ENCODE data around the gene ESR2.
"Not testable (repeated sequence)": the region's sequence is repeated elsewhere in the genome, so short reads cannot be mapped to it uniquely, and the experiment has no call there.

Gene ESR2

GRCh38 chr14:64123241-64123822, 170.8 kb downstream of the ESR2 start:
- DNase-seq, result no peak

- no peak for DNase-seq
Observed at GRCh38 chr14:64119980-64120379, 174.2 kb downstream of the ESR2 start.

- DNase-seq, result no peak
Observed at GRCh38 chr14:64119500-64119899, 174.7 kb downstream of the ESR2 start.

DNA sequence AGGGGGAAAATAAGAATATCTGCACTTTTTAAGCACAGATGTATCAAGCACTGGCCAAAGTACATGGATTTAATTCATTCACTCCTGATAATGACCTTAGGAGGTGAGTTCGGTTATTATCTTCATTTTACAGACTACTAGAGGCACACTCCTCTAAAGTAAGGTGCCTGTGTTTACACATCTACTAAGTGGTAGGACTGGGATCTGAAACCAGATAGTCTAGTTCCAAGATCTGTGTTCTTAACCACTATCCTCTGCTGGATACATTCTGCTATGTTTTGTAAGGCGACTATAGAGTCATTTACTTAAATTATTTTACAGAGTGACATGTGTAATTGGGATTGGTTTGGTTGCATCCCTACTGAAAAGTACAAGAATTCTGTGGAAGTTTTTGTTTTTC, 175.3 kb downstream of the ESR2 start:
- no peak for DNase-seq

- DNase-seq, result not testable (repeated sequence)
Observed at GRCh38 chr14:64118403-64118742, 175.8 kb downstream of the ESR2 start.

- DNase-seq, result no peak
Observed at GRCh38 chr14:64117671-64118402, 176.3 kb downstream of the ESR2 start.

DNA sequence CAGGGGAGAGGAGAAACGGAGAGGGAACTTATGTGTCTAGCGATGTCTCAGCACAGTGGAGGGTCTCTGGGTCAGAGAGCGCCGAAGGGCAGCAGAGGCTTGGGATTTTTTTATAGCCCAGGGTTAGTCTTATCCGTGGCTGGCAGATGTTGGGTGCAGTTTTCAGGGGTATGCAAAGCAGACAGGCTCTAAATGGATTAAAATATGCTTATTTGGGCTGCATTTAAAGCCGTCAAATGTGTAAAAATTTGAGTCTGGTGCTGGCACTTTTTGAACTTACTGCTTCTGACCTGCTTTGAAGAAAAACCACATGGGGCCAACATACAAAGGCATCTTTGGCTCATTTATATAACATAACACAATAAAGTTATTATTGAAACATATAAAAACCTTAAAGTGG, 178.8 kb downstream of the ESR2 start:
- no peak for DNase-seq

DNA sequence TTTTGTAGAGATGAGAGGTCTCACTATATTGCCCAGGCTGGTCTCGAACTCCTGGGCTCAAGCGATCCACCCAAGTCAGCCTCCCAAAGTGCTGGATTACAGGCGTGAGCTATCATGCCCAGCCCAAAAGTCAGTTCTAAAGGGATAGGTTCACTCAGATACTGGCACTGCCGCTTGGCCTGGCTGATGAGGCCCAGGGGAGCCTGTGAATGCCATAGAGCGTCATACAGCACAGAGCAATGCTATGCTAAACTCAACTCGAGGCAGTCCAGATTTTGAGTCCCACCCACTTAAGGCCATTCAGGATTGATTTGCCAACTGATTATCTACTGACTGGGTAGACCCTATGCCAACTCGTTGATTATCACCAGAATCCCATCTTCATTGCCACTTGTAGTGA, 179.4 kb downstream of the ESR2 start:
- DNase-seq, result no peak

DNA sequence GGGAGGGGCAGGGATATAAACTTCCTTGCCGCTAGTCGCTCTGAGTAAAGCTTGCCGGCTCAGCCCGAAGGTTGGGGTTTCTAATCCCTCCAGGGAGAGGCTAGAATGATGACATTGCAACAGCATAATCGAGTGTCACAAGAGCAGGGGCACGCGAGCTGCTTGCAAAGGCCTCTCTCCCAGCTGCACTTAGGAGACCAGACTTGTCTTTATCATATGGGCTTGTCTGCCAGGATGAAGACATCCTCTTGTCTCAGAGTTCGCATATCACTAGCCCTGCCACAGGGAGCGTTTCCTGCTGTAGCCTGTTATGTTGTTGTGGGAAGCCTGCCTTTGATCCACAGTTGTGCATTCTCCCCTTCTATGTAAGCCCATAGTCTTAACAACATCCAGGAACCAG, 180.0 kb downstream of the ESR2 start:
- no peak for DNase-seq

DNA sequence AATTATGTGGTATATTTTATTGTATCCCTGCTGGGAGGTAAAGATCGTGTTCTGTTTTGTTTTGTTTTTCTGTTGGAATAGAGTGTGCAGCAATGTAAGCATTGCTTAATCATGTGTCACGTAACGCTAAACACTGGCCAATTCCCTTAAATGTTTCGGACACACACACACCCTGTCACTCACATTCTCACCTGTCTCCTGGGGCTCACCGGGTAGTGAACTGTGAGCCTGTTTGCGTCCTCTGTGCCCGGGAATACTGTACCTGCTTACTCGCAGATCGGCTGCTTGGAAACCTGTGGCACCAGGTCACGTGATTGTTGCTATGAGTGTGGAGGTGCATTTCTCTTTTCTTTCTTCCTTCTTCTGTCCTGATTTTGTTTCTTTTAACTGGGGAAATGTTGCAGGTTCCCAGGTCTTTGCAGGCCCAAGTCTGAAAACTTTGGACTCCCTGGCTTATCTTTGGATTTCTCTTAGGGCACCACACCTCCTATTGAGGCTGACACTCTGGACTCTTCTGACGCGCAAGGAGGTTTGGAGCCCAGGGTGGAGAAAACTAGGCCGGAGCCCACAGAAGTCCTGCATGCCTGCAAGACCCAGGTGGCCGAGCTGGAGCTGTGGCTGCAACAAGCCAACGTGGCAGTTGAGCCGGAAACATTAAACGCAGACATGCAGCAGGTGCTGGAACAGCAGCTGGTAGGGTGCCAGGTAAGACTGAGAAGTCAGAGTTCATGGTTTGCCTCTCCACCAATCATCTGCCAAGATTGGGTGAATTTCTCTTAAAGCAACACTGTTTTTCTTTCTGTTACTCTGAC, 181.1 kb downstream of the ESR2 start:
- no peak for DNase-seq

- peak; percentile 36 to 59 for DNase-seq
Observed at GRCh38 chr14:64110802-64111201, 183.4 kb downstream of the ESR2 start.

- DNase-seq, result no peak
Observed at GRCh38 chr14:64109819-64110554, 184.2 kb downstream of the ESR2 start.

GRCh38 chr14:64107438-64107837, 186.7 kb downstream of the ESR2 start:
- DNase-seq, result no peak

DNA sequence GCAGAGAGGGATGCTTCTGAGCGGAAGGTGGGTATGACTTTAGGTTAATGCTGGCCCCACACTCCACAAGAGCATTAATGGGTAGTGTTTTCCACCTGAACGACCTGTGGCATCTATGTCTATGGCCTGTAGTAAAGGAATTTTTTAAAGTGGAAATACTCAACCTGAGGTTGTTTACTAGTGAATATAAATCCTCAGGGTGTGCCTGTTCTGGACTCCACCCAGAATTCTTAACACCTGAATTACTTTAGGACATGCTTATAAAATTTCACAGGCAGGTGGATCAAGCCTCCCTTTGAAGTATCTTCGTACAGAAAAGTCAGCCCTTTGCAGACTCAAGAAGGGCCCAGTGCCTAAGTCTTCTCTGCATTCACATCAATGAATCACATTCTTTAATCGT, 196.1 kb downstream of the ESR2 start:
- DNase-seq, result no peak

DNA sequence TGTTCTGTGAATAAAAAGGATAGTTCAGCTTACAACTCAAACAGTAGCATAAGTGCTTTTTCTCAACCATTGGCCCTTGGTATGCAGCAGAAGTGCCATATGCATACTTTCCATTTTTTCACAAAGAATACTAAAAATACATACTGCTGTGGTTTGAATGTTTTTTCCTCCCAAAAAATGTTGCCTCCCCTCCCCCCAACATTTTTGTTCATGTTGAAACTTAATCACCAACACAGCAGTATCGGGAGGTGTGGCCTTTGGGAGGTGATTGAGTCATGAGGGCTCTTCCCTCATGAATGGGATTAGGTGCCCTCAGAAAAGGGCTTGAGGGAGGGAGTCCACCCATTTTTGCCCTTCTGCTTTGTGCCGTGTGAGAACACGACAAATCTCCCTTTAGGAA, 198.6 kb downstream of the ESR2 start:
- no peak for DNase-seq

- no peak for DNase-seq
Observed at GRCh38 chr14:64092940-64093339, 201.2 kb downstream of the ESR2 start.

- DNase-seq, result no peak
Observed at GRCh38 chr14:64092338-64092737, 201.8 kb downstream of the ESR2 start.

DNA sequence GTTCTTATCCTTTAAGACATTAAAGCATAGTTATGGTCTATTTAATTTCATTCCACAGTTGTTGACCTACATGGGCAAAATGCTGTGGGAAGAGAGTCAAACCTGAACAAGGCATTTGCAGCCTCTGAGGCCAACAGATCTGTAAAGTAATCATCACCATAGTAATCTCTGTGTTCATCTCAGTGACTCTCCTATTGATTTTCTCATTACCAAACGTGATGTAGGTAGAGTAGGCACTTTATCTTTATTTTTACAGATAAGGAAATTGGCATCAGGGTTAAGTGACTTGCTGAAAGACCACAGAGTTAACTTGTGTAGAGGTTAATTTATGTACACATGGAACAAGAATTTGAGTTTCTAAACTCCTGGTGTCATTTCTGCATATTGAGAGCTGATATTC, 203.0 kb downstream of the ESR2 start:
- DNase-seq, result no peak

- no peak for DNase-seq
Observed at GRCh38 chr14:64089920-64090319, 204.3 kb downstream of the ESR2 start.

DNA sequence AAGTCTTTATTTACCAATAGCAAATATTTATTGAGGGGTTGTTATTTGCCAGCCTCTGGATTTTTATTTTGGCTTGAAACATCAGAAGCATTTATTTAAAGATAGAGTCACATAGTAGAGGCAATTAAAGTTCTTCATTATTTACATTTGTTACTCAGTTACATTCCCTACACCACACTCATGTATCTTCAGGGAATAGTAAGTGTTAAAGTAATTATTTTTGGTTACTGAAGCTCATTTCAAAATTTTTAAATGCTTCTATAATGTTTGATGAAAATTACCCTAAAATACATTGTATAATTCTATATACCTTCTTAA, 205.6 kb downstream of the ESR2 start:
- no peak for DNase-seq

DNA sequence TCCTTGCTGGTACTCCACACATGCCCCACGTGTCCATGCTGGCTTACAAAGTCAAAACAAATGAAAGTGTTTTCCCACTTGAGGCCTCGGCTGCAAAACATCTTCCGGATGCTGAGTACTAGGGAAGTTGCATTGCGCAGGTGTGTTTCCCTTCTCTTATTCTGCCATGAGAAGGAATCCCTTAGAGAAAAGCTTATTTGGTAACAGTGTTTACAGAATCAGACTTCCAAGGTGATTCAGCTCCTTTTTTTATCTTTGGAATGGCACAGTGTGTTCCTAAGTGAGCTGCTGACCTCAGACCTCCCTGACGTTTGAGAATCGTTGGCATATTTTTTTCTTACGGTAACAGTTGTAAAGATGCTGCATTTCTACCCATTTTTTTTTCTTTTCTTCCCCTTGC, 211.3 kb downstream of the ESR2 start:
- DNase-seq, result no peak

DNA sequence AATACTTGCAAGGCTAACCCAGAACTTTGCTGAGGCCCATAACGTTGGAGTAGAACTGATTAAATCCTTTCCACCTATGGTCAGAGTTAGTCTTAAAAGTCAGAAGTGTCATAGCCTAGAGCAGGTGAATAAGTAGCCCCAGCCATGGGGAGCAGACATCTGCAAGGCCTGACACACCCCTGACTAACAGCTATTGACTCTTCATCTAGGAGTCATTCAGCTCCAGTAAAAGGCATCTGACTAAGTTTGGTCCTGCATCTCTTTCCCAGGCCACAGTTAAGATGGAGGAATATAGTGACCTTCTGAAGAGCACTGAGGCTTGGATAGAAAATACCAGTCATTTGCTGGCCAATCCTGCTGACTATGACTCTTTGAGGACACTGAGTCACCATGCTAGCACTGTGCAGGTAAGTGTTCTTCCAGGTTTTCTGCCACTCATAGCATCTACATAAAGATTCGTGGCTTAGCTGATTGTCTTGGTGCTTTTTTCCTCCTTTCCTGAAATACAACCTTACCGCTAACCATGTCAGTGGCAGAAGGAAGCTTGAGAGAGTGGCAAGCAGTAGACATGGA, 212.9 kb downstream of the ESR2 start:
- DNase-seq, result no peak

DNA sequence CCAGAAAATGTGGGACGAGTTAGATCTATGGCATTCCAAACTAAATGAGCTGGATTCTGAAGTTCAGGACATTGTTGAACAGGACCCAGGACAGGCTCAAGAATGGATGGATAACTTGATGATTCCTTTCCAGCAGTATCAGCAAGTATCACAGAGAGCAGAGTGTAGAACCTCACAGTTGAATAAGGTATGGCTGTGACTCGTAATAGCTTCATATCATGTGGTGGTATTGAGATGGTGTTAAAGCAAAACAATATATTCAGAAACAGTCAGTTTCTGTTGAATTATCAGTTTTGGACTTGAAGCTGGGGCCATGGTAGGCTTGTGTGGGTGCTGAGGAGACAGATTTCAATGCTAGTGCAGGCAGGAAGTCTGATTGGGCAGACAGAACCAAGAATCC, 213.7 kb downstream of the ESR2 start:
- no peak for DNase-seq
